ENCODE data around the gene CEP112.

- no peak for TF ChIP-seq EZH2 (IDR thresholded peaks at IDR 0.05; ENCODE audit: low read length)
- no peak for TF ChIP-seq CTCF (optimal IDR thresholded peaks at IDR 0.05 in 1 of 3, IDR thresholded peaks at IDR 0.05 in 1 of 3, conservative IDR thresholded peaks at IDR 0.05 in 1 of 3; ENCODE audit: extremely low read depth in 1 of 3, insufficient read depth in 2 of 3, low read length in 3 of 3)
Observed at GRCh38 chr17:65901394-65901793, 290.5 kb downstream of the CEP112 start.

Measured in keratinocyte (primary cell).